Endothelial cell of umbilical vein (primary cell): ENCODE data around the gene ABTB2. TPM values are rescaled to one million over a fixed set of nuclear protein-coding genes. Genes with fewer than 3 reads are reported as not detected.

ENCODE experiments used
- BruUV-seq: library from RNA; stranded (reverse); fragments of 400-500 nt; replicated peaks from 2 replicates; lab custom pipeline; 2021; lab: Mats Ljungman, UMichigan
- CTCF ChIA-PET: fragments of 300-600, 350-600 bp; sonication (Branson Sonifier 250); formaldehyde crosslinking; loops from one replicate; lab custom pipeline; 2021; ENCODE audit warnings: antibody characterized with exemption, inconsistent platforms; lab: Charles Lee
- POLR2A ChIA-PET: fragments of 300-600, 350-600 bp; sonication (Branson Sonifier 250); formaldehyde crosslinking; loops from one replicate; lab custom pipeline; 2021; ENCODE audit warnings: antibody characterized with exemption, inconsistent platforms; lab: Charles Lee
- DNase-seq: peaks from one replicate; pipeline ENCODE4 v3.0.0-alpha.2; 2011; ENCODE audit warnings: low read depth, low spot score
- FAIRE-seq: peaks from 2 replicates; lab custom pipeline; 2011; peaks lifted over from hg19 to GRCh38; lab: Jason Lieb, UNC
- H2AFZ ChIP-seq: 2 replicates; pipeline ENCODE4 v1.6.0; 2012; ENCODE audit warnings: low read depth, low read length, control low read depth, inconsistent platforms
- H3K27ac ChIP-seq: 2 replicates; pipeline ENCODE4 v1.5.1; 2011; ENCODE audit warnings: low read depth, mild to moderate bottlenecking, control low read depth, low read length, moderate library complexity; ENCODE audit not compliant: insufficient read depth
- H3K27me3 ChIP-seq, 2 experiments: 2 replicates each; pipeline versions ENCODE4 v1.6.0 to v1.6.1; 2011; ENCODE audit warnings: low read length in 2 of 2, mixed read lengths in 1 of 2; ENCODE audit not compliant: control insufficient read depth in 2 of 2, insufficient read depth in 2 of 2
- H3K36me3 ChIP-seq, 2 experiments: 2 replicates in 1 of 2; 3 replicates in 1 of 2; pipeline ENCODE4 v1.5.1; 2011; ENCODE audit warnings: low read length in 2 of 2, mild to moderate bottlenecking in 1 of 2, moderate library complexity in 1 of 2; ENCODE audit not compliant: control insufficient read depth in 2 of 2, insufficient read depth in 2 of 2; ENCODE audit errors: extremely low read depth in 1 of 2
- H3K4me1 ChIP-seq: 3 replicates; pipeline ENCODE4 v1.5.1; 2011; ENCODE audit warnings: mild to moderate bottlenecking, low read length; ENCODE audit not compliant: control insufficient read depth, insufficient read depth; ENCODE audit errors: extremely low read depth
- H3K4me2 ChIP-seq: 2 replicates; pipeline ENCODE4 v1.6.1; 2011; ENCODE audit warnings: low read length, control low read depth, mixed read lengths; ENCODE audit not compliant: insufficient read depth
- H3K4me3 ChIP-seq, 3 experiments: fragments of 200-600 bp in 1 of 3; sonication (generic), shearing (Covaris generic) in 1 of 3; replicated peaks in 1 of 3; 2 replicates each; pipeline ENCODE4 v1.5.1; 2011 to 2016; ENCODE audit warnings: control low read depth in 3 of 3, low read length in 3 of 3, mild to moderate bottlenecking in 2 of 3, inconsistent platforms in 1 of 3, low read depth in 1 of 3, moderate library complexity in 1 of 3; ENCODE audit not compliant: insufficient read depth in 1 of 3
- H3K79me2 ChIP-seq: 2 replicates; pipeline ENCODE4 v1.6.0; 2012; ENCODE audit warnings: low read length, inconsistent platforms; ENCODE audit not compliant: control insufficient read depth, insufficient read depth
- H3K9ac ChIP-seq: replicated peaks from 2 replicates; pipeline ENCODE3; 2011; ENCODE audit warnings: low read length, control low read depth; ENCODE audit not compliant: insufficient read depth; ENCODE audit errors: extremely low read depth
- H3K9me1 ChIP-seq: replicated peaks from 3 replicates; pipeline ENCODE4 v1.6.0; 2011; ENCODE audit warnings: mild to moderate bottlenecking, low read length; ENCODE audit not compliant: control insufficient read depth, insufficient read depth; ENCODE audit errors: extremely low read depth
- H3K9me3 ChIP-seq: replicated peaks from 2 replicates; pipeline ENCODE4 v1.5.1; 2012; ENCODE audit warnings: low read length, inconsistent platforms; ENCODE audit not compliant: control insufficient read depth, insufficient read depth
- H4K20me1 ChIP-seq: replicated peaks from 2 replicates; pipeline ENCODE3; 2011; ENCODE audit warnings: mild to moderate bottlenecking, low read length; ENCODE audit not compliant: control insufficient read depth, insufficient read depth; ENCODE audit errors: extremely low read depth
- CTCF ChIP-seq, 2 donors: IDR thresholded peaks; 1 replicate in 1 of 2; 2 replicates in 1 of 2; pipeline ENCODE4 v1.5.1; 2011; ENCODE audit warnings: low read length in 2 of 2, mild to moderate bottlenecking in 2 of 2, moderate library complexity in 2 of 2, control low read depth in 1 of 2, inconsistent platforms in 1 of 2, low read depth in 1 of 2; ENCODE audit not compliant: insufficient read depth in 1 of 2; ENCODE audit errors: extremely low read depth in 1 of 2
- FOS ChIP-seq: IDR thresholded peaks from 2 replicates; pipeline ENCODE4 v1.6.1; 2011; ENCODE audit warnings: mild to moderate bottlenecking, low read length, moderate library complexity, borderline replicate concordance; ENCODE audit not compliant: insufficient read depth
- GATA2 ChIP-seq: IDR thresholded peaks from 2 replicates; pipeline ENCODE4 v1.7.0; 2011; ENCODE audit warnings: low read depth, mild to moderate bottlenecking, moderate library complexity, mixed read lengths, low read length; ENCODE audit not compliant: insufficient read length, insufficient read depth
- MAX ChIP-seq: IDR thresholded peaks from 2 replicates; pipeline ENCODE4 v1.6.1; 2011; ENCODE audit not compliant: insufficient read depth, insufficient read length
- POLR2A ChIP-seq: IDR thresholded peaks from 2 replicates; pipeline ENCODE4 v1.6.1; 2012; ENCODE audit warnings: low read depth, mild to moderate bottlenecking, control low read depth, low read length
- dilution Hi-C: fragments of 300-500 bp; cut with MboI; formaldehyde crosslinking; loops from one replicate; pipeline ENCODE4 v1.15.0; 2019; ENCODE audit warnings: low sequenced_read_pairs; ENCODE audit not compliant: extremely low pct_ligation_motif_present
- intact Hi-C: fragments of 100-400 bp; cut with micrococcal nuclease; formaldehyde crosslinking; loops from one replicate; pipeline ENCODE4 v1.10.0; 2022
- polyA plus RNA-seq, 4 experiments: library from polyadenylated mRNA; depleted of rRNA in 3 of 4; stranded (reverse) in 3 of 4; unstranded in 1 of 4; fragments of >200 nt; gene quantifications; 2 replicates each; pipeline versions ENCODE4 v1.2.1 to v1.2.3, GENCODE V29; 2011 to 2012; ENCODE audit warnings: missing spikeins in 1 of 4
- total RNA-seq: library from RNA; stranded (reverse); gene quantifications from 2 replicates; pipeline ENCODE4 v1.2.3, GENCODE V29; 2021

The ABTB2 gene
- total and polyA plus RNA-seq, 2 donors (not counting 3 experiments of a cell fraction or from before 2014, with no cell fraction given), result 0.11 to 0.14 TPM

- no peak overlapping the region for H3K4me2 ChIP-seq
- H3K4me3 ChIP-seq, result no peak overlapping the region
- no peak overlapping the region for H2AFZ ChIP-seq
- no peaks in the 10 kb centered on the region for H3K36me3 ChIP-seq
- ChIA-PET CTCF (interaction anchor here (1.4 kb wide), 1 partner anchor 308 kb away, joined by 3 read pairs; no protein-coding TSS in a partner anchor), POLR2A (no interaction called here)
- H3K9me1 ChIP-seq, result no peaks in the 10 kb centered on the region
- TF ChIP-seq MAX, result no peak
- no peak for TF ChIP-seq FOS
- TF ChIP-seq GATA2, result no peak
- no peak for TF ChIP-seq CTCF (IDR thresholded peaks at IDR 0.05; ENCODE audit: extremely low read depth in 1 of 2, insufficient read depth in 1 of 2, low read depth in 1 of 2, low read length in 2 of 2)
- TF ChIP-seq POLR2A, result no peak
- H3K9ac ChIP-seq, result no peak overlapping the region
- no peaks in the 10 kb centered on the region for H3K4me1 ChIP-seq
- dilution Hi-C loops (no loop called here), intact Hi-C loops (no loop called here)
- DNase-seq (no peak), FAIRE-seq (no peak)
- no TSS peak for BruUV-seq
- no peaks in the 10 kb centered on the region for H4K20me1 ChIP-seq
- H3K79me2 ChIP-seq, result no peaks in the 10 kb centered on the region
- no peak overlapping the region for H3K27ac ChIP-seq
- H3K27me3 ChIP-seq, result peaks cover 2 to 3% of the 10 kb centered on the region in 2 experiments
- no peaks in the 10 kb centered on the region for H3K9me3 ChIP-seq
Measured at GRCh38 chr11:34184505-34185015, 173.2 kb downstream of the ABTB2 start.
